ENCODE results near the gene AK8.

AK8 gene

DNA sequence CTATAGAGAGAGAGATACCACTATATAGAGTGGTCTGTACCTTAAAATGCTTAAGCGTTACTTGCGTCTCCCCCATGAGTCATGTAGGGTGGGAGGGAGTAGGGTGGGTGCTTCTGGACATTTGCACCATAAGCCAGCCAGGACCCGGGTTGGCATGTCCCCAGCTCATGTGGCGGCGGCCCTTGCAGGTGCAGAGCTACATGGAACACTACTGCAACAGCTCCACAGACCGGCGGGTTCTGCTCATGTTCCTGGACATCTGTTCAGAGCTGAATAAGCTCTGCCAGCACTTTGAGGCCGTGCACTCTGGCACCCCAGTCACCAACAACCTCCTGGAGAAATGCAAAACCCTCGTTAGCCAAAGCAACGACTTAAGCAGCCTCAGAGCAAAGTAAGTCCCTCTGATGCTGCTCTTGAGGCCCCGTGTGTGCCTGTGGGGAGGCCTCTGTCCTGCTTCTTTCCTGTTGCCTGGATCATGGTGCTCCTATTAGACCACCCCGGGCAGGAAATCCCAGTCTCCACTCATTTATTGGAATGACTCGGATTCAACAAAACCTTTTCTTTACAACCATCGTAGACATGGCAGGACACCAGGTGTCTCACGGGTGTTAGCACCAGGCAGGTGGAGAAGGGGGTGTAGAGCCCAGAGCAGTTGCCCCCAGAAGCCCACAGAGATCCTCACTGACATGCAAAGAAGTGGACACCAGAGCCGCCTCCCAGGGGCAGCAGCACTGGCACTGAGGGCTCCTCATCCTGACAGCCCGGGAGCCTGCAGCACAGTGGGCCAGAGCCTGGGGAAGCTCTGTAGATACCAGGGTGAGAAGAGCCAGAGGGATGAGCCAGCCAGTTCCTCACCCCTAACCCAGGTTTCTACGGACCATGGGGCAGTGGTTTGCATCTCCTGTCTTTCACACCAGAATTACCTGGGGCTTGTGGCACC is 9.4 kb upstream of the AK8 start:
- no peak for DNase-seq

DNA sequence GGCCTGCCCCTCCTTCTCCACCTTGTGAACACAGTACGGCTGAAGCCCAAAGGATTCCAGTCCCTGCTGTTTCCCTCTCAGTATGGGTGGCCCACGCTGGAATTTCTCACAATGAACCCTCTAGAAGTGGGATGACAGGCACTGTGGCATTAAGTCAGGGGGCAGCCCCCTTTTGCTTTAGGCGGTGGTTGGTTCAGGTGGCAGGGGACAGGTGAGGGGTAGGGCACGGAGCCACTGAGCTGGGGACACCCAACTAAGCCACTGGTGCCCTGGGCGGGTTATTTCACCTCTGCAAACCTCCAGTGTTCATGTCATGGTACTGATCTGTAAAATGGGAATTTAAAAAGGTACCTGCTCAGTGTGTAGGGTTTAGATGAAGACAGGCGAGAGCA is 8.2 kb upstream of the AK8 start:
- DNase-seq: no peak

DNA sequence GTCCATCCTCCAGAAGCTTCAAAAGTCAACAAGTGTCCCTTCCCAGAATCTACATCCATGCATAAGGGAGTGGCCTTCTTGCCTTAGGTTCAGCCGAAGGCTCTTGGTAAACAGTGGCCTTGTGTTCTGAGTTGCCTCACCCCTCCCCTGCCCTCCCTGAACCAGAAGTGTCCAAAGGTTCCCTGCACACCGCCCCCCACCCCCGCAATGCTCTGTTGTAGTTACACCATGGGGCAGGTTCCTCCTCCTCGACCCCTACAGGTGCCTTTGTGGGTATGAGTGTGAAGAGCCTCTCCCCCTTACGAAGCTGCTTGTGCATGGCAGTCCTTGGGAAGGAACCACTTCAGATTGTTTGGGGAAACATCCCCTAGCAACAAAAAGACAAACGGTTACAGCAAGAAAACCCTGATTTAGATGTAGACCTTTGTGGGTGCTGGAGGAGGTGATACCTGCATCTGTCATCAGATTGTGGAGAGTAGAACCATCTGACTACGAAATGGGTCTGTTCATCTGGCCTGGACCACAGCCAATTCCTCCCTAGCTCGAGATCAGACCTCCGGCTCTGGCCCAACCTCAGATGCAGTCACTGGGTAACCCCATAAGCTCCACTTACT is 7.7 kb upstream of the AK8 start:
- DNase-seq: peak in 2 of 4 experiments; percentile 26 to 38

GRCh38 chr9:132883349-132884294 is 5.5 kb upstream of the AK8 start:
- DNase-seq: no peak

DNA sequence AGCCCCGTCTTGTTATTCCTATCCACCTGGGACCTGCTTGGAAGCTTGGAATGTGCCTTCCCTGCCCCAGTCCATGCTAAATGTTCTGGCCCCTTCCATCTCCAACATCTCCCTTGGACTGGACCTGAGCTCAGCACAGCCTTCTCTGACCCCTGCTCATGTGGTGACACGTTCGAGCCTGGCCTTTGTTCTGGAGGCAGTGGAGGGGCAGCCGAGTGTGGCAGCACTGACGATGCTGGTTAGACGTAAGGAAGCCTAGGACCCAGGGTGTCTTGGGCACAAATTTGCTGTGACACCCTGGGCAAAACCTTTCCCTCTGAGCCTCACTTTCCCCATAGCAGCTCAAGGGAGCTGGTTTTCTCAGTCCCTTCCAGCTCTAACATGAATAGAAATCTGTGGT is 4.5 kb upstream of the AK8 start:
- DNase-seq: no peak

DNA sequence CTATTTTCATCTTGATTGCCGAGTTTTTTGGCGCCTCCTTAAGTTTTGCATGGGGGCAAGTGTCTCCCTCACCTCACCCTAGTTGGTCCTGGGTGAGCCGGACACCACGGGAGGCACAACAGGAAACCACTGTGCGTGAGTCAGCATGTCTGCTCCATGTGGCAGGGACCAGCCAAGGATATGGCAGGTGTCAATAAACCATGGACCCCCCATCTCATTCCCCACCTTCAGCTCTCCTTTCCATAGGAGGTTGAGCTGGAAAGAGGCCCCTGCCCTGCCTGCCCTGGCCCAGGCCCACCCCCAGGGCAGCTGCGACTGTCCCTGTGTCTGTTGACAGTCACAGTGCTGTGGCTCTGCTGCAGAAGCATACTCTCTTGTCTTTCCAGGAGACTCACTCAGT is 3.7 kb upstream of the AK8 start:
- no peak for DNase-seq

- DNase-seq: no peak
These were observed 2.2 kb upstream of the AK8 start for GRCh38 chr9:132880324-132880661.

DNA sequence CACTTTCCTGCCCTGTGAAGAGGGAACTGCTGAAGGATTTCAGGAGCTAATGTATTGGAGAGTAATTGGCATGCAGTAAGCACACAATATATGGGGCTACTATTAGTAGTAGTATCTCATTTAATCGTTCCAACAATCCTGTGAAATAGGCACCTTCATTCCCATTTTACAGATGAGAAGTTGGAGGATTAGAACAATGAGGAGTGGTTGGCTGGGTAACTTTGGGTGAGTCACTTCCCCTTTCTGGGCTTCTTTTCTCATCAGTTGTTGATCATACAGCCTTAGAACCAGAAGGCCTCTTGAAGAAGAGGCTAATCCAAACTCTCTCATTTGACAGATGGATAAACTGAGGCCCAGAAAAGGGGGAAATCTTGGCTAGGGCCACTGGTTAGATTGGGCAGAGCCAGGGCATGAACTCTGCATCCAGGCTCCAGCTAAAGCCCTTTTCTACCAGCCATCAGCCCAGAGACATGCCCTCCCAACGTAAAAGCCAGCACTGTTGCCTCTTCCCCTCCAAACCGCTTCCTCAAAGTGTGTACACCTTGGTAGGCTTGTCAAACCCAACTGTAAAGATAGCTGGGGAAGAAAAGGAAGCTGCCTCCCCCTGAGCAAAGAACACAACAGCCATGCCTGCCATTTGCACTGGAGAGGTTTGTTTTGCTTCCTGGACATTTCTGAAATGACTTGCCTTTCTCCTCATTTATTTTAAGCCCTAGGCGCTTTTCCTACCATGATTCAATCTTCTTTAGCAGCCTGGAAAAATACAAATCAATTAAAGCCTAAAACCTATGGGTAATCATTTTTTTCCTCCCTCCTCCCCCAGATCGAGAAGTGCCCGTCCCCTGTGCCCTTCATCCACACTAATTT is 1.6 kb upstream of the AK8 start:
- DNase-seq: peak in 1 of 4 experiments; percentile 26

DNA sequence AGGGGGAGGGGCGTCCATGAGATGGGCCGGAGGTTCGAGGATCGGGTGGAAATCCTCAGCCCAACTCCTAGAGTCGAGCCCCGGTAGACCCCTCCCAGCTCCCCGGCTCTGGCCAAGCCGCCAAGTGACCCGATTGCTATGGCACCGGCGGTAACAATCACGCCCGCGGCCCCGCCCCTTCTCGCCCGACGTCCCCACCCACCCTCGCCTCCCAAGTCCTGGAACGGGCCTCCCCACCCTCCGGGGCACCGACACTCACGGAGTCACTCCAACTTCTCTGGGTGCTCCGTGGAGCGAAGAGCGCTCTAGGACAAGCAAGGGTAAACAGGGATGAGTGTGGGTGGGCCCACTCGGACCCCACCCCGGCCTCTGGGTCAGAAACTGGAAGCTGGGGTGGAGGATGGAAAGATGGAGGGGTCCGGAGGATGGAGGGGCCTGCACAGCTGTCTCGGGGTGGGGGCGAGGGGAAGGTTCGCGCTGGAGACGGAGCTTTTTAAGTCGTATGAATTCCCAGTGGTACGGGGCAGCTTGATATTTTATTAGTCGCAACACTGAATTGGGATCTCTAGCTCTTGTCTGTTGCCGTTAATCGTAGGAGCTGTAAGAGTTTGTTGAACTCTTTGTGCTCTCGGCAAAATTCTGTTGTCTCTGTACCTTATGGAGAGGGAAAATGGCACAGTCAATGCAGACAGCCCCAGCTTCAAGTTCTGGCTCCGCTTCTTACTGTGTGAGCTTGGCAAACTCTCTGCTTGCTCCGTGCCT is 792 bp upstream of the AK8 start, which contains the start of gene SPACA9:
Gene SPACA9 (plus strand): TSS at position 204 of the 762 bp plus-strand sequence. CDS start 5,050 bp downstream, outside the sequence.
- DNase-seq: peak; percentile 21 to 67 (median 36)

DNA sequence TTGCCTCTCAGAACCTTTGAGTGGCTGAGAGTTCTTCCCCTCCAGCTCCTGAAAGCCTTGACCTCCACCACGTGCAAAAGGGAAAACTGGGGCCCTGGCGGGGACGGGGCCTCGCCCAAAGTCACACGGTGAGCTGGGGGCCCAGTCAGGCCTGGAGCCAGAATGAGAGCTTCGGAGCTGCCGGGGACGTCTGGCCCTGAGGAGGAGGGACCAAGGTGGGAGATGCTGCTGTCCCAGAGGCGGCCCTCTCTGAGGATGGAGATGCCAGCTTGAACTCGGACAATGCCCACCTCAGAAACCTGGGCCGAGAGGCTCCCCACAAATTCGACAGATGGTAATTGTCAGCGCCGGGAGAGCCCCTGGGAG is 643 bp downstream of the AK8 start:
- no peak for DNase-seq

DNA sequence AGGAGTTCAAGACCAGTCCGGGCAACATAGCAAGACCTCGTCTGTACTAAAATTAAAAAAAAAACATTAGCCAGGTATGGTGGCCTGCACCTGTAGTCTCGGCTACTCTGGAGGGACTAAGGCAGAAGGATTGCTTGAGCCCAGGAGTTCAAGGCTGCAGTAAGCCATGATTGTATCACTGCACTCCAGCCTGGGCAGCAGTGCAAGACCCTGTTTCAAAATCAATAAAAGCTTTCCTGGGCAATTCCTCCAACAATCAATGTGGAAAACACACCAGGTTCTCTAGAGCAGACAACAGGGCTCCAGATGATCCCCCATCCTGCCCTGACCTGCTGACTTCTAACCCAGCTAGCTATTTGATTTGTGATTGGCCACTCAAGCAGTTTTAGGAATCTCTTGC is 1.2 kb downstream of the AK8 start:
- DNase-seq: no peak

- DNase-seq: no peak
These were observed 2.9 kb downstream of the AK8 start for GRCh38 chr9:132875159-132875558.

GRCh38 chr9:132873403-132873802 is 4.7 kb downstream of the AK8 start:
- DNase-seq: no peak

GRCh38 chr9:132869266-132869665 is 8.8 kb downstream of the AK8 start:
- DNase-seq: no peak

DNA sequence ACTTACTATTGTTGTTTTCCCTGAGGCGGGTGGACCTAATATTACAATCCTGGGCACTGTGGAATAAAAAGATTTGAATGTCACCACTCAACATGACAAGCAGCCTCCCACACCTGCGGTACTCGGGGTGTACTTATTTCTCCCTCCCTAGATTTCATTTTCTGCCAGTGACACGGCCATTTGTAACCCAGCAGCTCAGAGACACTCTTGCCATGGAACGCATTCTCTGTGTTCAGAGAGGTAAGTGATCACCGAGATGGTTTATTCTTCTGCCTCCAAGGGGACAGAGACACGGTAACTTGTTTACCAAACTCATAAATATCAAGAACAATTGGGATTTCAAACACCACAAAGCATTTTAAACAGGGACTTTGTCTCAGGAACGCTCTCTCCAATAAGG is 11.2 kb downstream of the AK8 start:
- DNase-seq: no peak

DNA sequence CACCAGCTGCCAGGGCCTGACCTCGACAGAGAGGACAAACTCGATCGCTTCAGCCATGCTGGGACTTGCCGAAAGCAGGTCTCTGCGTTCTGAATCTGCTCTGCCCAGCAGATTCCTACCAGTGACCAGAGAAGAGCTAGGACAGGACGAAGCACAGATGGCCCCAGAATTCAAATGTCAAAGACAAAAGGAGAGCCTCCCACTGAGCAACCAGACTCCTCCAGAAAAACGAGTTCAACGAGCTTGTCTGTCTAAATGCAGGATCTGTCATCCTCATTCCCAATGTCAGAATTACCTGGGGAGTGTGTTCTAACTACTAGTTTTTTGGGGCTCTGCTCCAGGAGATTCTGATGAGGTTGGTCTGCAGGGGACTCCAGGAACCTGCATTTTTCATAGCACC is 13.4 kb downstream of the AK8 start:
- DNase-seq: no peak

DNA sequence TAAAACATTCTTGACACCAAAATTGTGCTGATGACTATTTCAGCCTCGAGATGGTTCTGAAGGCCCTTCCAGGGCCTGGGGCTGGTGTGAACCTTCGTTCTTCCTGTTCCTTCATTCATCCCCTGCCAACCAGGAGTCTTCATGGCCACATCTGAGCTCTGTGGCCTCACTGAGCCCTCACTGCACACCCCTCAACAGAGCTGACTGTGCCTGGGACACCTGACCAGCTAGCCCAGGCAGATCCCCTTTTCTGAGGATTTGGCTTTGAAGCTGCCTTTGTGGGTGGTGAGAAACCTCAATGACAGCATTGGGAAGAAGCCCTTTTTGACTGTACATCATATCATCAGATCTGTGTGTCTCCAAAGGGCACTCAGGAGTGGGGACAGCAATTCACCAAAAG is 13.8 kb downstream of the AK8 start:
- DNase-seq: no peak

DNA sequence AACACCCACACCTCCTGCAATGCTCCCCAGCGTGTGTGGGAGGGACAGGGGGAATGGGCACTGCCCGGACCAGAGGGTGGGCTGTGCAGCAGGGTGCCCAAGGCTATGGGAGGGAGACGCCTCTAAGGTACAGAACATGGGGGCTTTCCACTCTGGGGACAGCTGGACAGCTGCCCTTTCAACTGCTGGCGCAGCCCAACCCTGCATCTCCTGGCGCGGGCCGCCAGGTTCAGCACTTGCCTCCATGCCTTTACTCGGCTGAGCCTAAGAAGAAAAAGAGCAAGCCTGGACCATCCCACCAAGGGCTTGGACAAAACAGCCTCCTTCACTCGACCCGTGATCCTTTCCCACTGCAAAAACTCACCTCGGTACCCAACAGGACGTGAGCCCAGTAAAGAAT is 15.0 kb downstream of the AK8 start:
- DNase-seq: no peak

- DNase-seq: no peak
These were observed 15.6 kb downstream of the AK8 start for GRCh38 chr9:132862533-132862932.

DNA sequence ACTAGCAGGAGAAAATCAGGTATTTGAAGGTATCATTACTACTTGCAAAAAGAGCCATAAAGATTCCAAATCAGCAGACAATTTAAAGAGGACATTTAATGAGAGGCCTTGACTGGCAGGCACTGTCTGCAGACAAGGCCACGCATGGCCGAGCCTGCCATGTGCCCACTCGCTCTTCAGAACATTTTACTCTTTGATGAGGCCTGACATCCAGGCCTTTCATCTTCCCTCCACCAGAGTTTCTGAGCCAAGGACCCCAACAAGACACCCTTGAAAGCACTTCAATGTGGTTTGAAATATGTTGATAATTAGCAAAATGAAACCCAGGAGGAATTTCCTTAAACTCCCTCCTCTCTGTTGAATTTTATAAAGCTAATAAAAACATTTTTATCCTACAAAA is 16.4 kb downstream of the AK8 start:
- DNase-seq: no peak

DNA sequence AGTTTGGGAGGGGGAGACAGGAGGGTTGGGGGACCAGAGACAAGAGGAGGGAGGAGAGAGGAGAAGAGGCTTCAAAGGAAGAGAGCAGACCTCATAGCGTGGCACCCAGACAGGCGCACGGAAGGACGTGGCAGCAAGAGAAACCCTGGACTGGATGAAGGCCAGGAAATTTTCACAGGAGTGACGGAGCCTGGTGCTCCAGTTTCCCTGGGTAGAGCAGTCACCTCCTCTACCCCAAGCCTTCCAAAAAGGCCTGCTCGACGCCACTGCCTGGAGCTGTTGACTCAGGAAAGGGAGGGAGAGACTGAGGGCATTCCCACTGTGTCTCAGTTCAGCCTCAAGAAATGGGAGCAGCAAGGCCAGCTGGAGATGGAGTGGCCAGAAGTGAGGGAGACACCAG is 19.3 kb downstream of the AK8 start:
- DNase-seq: no peak

Data from suppressor macrophage (primary cell).